Erythroblast (primary cell): ENCODE measurements around the gene ANO1.

Experiments
- DNase-seq, 2 experiments: peaks; one replicate each; lab custom pipeline; 2025; lab: John Stamatoyannopoulos, UW
- GATA1 ChIP-seq: IDR thresholded peaks from 2 replicates; pipeline ENCODE4 v1.6.1; 2011; ENCODE audit warnings: low read depth, mild to moderate bottlenecking, control low read depth, low read length, moderate library complexity
- POLR2A ChIP-seq: IDR thresholded peaks from 2 replicates; pipeline ENCODE4 v1.6.1; 2011; ENCODE audit warnings: mild to moderate bottlenecking, low read length

The ANO1 gene

GRCh38 chr11:70127653-70128434 lies 49.7 kb downstream of the ANO1 start:
- DNase-seq: no peak
- TF ChIP-seq GATA1 (no peak), POLR2A (no peak)

DNA sequence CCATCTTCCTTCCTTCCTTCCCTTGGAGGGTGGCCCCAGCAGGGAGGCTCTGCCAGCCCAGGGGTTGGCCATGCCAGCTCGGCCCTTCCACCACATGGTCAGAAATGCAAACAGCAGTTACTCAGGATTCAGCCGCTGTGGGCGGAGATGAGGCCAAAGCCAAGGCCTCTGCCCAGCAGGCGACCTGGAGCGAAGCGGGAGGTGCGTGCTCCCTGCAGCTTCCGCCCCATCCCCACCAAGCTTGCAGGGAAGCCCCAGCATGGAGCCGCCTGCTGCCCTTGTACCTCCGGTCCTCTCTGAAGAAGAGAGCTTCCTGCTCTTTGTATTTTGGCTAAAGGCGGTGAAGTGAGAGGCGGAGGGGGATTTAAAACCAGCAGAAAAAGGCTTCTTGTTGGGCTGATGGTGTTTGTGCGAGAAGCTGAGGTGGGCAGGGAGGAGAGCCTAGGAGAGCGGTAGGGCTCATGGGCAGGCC lies 50.4 kb downstream of the ANO1 start:
- no peak for TF ChIP-seq POLR2A
- TF ChIP-seq GATA1: no peak
- no peak for DNase-seq

DNA sequence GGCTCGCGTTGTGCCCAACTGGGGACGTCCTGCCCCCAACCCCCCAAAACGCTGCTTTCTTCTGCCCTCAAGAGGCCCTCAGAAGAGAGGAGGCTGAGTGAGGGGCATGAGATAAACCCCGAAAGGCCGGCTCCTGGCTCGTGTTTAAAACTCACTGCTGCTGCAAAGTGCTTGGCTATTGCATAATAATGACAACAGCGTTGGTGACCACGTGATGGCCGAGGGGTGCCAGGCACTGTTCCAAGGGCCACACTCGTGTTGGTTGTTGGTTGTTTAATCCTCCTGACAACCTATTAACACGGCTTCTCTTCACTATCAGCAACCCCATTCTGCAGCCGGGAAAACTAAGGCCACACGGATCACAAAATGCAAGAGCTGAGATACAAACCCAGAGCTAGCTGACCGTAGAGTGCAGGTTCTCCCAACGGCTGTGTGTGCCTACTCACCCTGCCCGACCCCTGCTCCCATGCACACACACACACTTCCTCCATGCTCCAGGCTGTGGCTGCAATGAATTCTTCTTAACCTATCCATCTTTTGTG lies 51.0 kb downstream of the ANO1 start:
- no peak for DNase-seq
- TF ChIP-seq POLR2A: no peak
- TF ChIP-seq GATA1: no peak

GRCh38 chr11:70130636-70131035 lies 52.5 kb downstream of the ANO1 start:
- DNase-seq: no peak
- TF ChIP-seq POLR2A (no peak), GATA1 (no peak)

DNA sequence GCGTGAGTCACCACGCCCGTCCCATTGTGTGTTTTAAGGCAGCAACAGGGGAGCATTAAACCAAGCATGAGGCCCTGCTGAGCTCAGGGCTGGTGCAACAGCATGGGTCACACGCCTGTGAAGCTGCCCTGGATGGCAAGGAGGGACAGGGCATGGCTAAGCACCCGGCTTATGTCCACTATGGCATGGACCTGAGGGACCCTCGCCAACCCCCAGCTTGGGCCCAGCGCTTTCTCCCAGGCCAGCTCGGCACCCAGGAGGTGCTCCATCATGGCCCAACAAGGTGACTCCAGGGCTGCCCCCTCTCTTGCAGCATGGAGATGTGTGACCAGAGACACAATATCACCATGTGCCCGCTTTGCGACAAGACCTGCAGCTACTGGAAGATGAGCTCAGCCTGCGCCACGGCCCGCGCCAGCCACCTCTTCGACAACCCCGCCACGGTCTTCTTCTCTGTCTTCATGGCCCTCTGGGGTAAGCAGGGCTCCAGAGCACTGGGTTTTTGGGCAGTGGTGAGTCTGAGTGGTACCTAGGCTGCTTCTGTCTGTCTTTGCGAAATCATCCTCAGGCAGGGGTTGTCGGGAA lies 53.6 kb downstream of the ANO1 start:
- no peak for DNase-seq
- no peak for TF ChIP-seq POLR2A
- TF ChIP-seq GATA1: no peak

GRCh38 chr11:70132641-70133040 lies 54.5 kb downstream of the ANO1 start:
- DNase-seq: no peak
- TF ChIP-seq GATA1: no peak
- no peak for TF ChIP-seq POLR2A

GRCh38 chr11:70133771-70134335 lies 55.7 kb downstream of the ANO1 start:
- no peak for TF ChIP-seq GATA1
- TF ChIP-seq POLR2A: no peak
- DNase-seq: no peak

DNA sequence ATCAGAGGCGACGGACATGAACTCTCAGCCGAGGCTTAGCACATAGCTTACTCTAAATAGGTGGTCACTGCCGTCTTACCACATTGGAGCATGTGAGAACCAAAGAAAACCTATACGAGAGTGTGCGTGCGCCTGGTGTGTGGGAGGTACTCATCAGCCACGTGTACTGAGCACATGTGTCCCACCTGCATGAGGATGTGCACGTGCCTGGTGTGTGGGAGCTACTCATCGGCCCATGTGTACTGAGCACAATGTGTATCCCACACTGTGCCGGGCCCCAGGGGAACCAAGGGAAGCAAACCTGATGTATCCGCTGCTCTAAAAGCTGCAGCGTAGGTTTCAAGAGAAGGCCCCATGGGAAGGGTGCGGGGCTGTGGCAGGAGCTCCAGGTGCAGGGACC lies 56.4 kb downstream of the ANO1 start:
- DNase-seq: no peak
- TF ChIP-seq GATA1 (no peak), POLR2A (no peak)

DNA sequence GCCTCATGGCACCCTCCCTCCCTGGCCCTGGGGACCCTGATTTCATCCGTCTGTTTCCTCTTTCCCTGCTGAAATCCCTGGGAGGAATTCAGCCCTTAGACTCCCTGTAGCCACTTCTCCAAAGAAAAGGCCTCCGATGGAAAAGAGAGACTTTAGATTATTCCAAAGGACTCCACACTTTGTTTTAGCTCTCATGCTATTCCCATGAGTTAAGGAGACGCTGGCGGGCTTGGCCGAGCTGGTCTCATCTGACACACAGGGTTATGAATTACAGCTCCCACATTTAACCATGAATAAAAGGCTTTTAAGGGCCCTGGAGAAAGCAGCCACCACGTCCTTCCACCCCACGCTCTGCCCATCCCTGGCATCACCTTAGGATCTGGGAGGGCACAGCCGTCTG lies 57.0 kb downstream of the ANO1 start:
- TF ChIP-seq POLR2A (no peak), GATA1 (no peak)
- DNase-seq: no peak

- TF ChIP-seq POLR2A: no peak
- TF ChIP-seq GATA1: no peak
- no peak for DNase-seq
Observed at GRCh38 chr11:70135625-70136059, 57.5 kb downstream of the ANO1 start.

DNA sequence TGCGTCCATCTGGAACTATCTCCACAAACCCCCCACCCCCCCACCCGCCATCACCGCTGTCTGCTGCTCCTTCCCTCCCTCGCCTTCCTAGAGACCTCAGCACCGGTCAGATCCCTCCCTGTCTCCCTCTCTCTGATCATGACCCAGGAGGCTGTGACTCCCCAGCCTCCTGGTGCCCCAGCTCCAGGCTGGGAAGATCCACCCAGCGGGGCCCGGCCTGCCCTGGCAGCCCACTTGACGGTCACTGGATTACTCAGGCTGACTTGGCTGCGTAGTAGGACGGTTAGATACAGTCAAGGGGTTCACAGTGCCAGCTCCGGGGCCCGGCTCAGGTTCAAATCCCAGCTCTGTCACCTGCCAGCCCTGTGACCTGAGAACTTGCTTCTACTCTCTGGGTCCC lies 59.3 kb downstream of the ANO1 start:
- TF ChIP-seq GATA1 (no peak), POLR2A (no peak)
- DNase-seq: no peak

DNA sequence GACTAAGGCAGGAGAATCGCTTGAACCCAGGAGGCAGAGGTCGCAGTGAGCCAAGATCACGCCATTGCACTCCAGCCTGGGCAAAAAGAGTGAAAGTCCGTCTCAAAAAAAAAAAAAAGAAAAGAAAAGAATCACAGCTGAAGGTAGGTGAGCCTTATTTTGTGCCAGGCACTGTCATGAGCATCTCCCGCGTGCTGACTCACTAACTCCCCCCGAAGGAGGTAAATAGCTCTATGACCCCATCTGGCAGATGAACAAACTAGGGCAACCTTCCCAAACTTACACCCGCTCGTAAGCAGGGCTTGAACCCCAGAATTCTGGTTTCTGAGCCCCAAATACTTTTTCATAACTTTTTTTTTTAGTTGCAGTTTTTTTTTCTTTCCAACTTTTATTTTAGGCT lies 60.3 kb downstream of the ANO1 start:
- no peak for DNase-seq

DNA sequence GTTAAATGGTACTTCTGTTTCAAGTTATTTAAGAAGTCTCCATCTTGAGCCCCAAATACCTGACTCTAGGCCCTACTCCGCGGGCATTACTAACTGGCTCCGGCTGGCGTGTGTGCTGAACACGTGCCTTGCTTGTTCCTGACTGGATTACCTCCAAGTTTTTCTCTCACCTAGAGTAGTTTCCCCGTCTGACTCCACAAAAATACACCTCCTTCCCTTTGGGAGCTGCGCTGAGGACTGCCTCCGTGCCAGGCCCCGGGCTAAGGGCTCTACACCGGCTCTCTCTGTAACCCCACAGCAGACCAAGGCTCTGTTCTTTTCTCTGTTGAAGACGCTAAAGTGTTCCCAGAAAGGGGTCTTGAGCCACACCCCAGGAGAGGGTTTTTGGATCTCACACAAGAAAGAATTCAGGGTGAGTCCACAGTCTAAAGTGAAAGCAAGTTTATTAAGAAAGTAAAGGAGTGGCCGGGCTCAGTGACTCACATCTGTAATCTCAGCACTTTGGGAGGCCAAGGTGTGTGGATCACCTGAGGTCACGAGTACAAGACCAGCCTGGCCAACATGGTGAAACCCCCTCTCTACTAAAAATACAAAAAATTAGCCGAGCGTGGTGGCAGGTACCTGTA lies 61.8 kb downstream of the ANO1 start:
- no peak for TF ChIP-seq POLR2A
- no peak for TF ChIP-seq GATA1

More for the DNA sequence above, 60.3 kb downstream of the ANO1 start:
- TF ChIP-seq POLR2A: no peak
- no peak for TF ChIP-seq GATA1

More for the DNA sequence above, 61.8 kb downstream of the ANO1 start:
- DNase-seq: no peak
